ENCODE measurements around the gene TRAPPC3L. TPM values are rescaled to one million over a fixed set of nuclear protein-coding genes. Genes with fewer than 3 reads are reported as not detected.
A peak's percentile ranks its signal among the peaks of the same experiment; 100 is the strongest.

TRAPPC3L gene
- total RNA-seq, 1 experiment from 2014 or later: not detected

GRCh38 chr6:116570856-116571682 is 25.6 kb upstream of the TRAPPC3L start, which contains the start of gene RWDD1:
RWDD1 (plus strand) TSS chr6:116571504; CDS start chr6:116571583, 79 bp downstream.
- H3K79me2 ChIP-seq (ENCODE audit: insufficient read depth, low read length): peaks cover 6% of the 10 kb centered on the region; the same call in 1 of the 2 replicates
- no peak within 1 kb of the TSS for H3K56ac ChIP-seq (ENCODE audit: insufficient read length, low read depth, low read length)
- peak within 1 kb of the TSS; percentile 95 for H3K9ac ChIP-seq (ENCODE audit: extremely low read depth, insufficient read length, low read length)
- WGBS (ENCODE audit: extremely low coverage, insufficient read length, low lambda C conversion rate): no CpG with 5 or more reads among the region's 62 CpGs
- no peak within 1 kb of the TSS for H2BK120ac ChIP-seq (ENCODE audit: low read depth, low read length, poor library complexity, severe bottlenecking)
- Mint-ChIP-seq H3K27ac (peak within 1 kb of the TSS; percentile 99 to 100 (median 100)), H3K4me1 (peaks cover 12 to 16% of the 10 kb centered on the region in 2 experiments), H3K9me3 (no peaks in the 10 kb centered on the region), H3K36me3 (ENCODE audit: insufficient read depth in 1 of 3, low read depth in 3 of 3) (peaks cover 0 to 12% (median 0%) of the 10 kb centered on the region in 3 experiments; a peak in 4 of 7 replicates), H3K27me3 (ENCODE audit: low read depth) (peaks cover 8% of the 10 kb centered on the region), H3K4me3 (peak within 1 kb of the TSS; percentile 99 to 100)
- no peaks in the 10 kb centered on the region for H3K79me1 ChIP-seq (ENCODE audit: insufficient read depth, low read depth, low read length, poor library complexity, severe bottlenecking)
- no peak within 1 kb of the TSS for H3K23ac ChIP-seq (ENCODE audit: insufficient read length, low read depth, low read length)
- H3T11ph ChIP-seq (ENCODE audit: low read length): no peak within 1 kb of the TSS
- H2BK20ac ChIP-seq (ENCODE audit: low read depth, low read length, poor library complexity, severe bottlenecking): no peak within 1 kb of the TSS
- H4K5ac ChIP-seq (ENCODE audit: insufficient read length, low read depth, low read length): no peak within 1 kb of the TSS
- no peak within 1 kb of the TSS for H3K4ac ChIP-seq (ENCODE audit: low read depth, low read length)
- no peaks in the 10 kb centered on the region for H3K27me3 ChIP-seq (ENCODE audit: insufficient read depth, low read length)
- H3K18ac ChIP-seq (ENCODE audit: insufficient read length, low read depth, low read length): no peak within 1 kb of the TSS
- TF ChIP-seq, protein P1, sequence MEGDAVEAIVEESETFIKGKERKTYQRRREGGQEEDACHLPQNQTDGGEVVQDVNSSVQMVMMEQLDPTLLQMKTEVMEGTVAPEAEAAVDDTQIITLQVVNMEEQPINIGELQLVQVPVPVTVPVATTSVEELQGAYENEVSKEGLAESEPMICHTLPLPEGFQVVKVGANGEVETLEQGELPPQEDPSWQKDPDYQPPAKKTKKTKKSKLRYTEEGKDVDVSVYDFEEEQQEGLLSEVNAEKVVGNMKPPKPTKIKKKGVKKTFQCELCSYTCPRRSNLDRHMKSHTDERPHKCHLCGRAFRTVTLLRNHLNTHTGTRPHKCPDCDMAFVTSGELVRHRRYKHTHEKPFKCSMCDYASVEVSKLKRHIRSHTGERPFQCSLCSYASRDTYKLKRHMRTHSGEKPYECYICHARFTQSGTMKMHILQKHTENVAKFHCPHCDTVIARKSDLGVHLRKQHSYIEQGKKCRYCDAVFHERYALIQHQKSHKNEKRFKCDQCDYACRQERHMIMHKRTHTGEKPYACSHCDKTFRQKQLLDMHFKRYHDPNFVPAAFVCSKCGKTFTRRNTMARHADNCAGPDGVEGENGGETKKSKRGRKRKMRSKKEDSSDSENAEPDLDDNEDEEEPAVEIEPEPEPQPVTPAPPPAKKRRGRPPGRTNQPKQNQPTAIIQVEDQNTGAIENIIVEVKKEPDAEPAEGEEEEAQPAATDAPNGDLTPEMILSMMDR (conservative IDR thresholded peaks at IDR 0.05): peak; percentile 17; the same call in 2 of the 3 replicates
- no peaks in the 10 kb centered on the region for H4K20me1 ChIP-seq (ENCODE audit: control insufficient read depth, insufficient read depth, insufficient read length)
- H3K4me2 ChIP-seq (ENCODE audit: insufficient read depth, insufficient read length, low read length): peak within 1 kb of the TSS; percentile 97
- H2AFZ ChIP-seq (ENCODE audit: low read length): no peak within 1 kb of the TSS
- H3K23me2 ChIP-seq (ENCODE audit: insufficient read length, low read depth, low read length, poor library complexity, severe bottlenecking): peaks cover 5% of the 10 kb centered on the region
- H4K91ac ChIP-seq (ENCODE audit: insufficient read length, low read depth, low read length): no peak within 1 kb of the TSS
- H3K27ac ChIP-seq (ENCODE audit: insufficient read length, low read depth, low read length): peak within 1 kb of the TSS; percentile 13
- H2BK5ac ChIP-seq (ENCODE audit: insufficient read length, low read length): no peak within 1 kb of the TSS
- H3K14ac ChIP-seq (ENCODE audit: insufficient read depth, low read length): peak within 1 kb of the TSS; percentile 65
- H3K4me1 ChIP-seq (ENCODE audit: insufficient read depth, low read length): peaks cover 2% of the 10 kb centered on the region; the same call in 1 of the 2 replicates
- H3K9me3 ChIP-seq (ENCODE audit: control insufficient read depth, low read depth, low read length): no peaks in the 10 kb centered on the region
- no peak within 1 kb of the TSS; the same call in 1 of the 2 replicates for H2BK15ac ChIP-seq (ENCODE audit: low read depth, low read length)
- peak; percentile 100 for DNase-seq
- no peak within 1 kb of the TSS for H2BK12ac ChIP-seq (ENCODE audit: insufficient read length, low read depth, low read length)
- no peak within 1 kb of the TSS for H4K8ac ChIP-seq (replicated peaks; ENCODE audit: insufficient read length, low read depth, low read length)
- H2AK5ac ChIP-seq (ENCODE audit: insufficient read length, low read length): no peak within 1 kb of the TSS

Measured in H9 (cell line).